ENCODE results near the gene VIPR2.

GRCh38 chr7:158979023-158979529 lies 165.6 kb downstream of the VIPR2 start:
- TF ChIP-seq, protein P1, sequence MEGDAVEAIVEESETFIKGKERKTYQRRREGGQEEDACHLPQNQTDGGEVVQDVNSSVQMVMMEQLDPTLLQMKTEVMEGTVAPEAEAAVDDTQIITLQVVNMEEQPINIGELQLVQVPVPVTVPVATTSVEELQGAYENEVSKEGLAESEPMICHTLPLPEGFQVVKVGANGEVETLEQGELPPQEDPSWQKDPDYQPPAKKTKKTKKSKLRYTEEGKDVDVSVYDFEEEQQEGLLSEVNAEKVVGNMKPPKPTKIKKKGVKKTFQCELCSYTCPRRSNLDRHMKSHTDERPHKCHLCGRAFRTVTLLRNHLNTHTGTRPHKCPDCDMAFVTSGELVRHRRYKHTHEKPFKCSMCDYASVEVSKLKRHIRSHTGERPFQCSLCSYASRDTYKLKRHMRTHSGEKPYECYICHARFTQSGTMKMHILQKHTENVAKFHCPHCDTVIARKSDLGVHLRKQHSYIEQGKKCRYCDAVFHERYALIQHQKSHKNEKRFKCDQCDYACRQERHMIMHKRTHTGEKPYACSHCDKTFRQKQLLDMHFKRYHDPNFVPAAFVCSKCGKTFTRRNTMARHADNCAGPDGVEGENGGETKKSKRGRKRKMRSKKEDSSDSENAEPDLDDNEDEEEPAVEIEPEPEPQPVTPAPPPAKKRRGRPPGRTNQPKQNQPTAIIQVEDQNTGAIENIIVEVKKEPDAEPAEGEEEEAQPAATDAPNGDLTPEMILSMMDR (IDR thresholded peaks at IDR 0.05; ENCODE audit: poor library complexity, severe bottlenecking), result no peak
- TF ChIP-seq SMC3 (conservative IDR thresholded peaks at IDR 0.05; ENCODE audit: poor library complexity) (no peak), EZH2 (IDR thresholded peaks at IDR 0.05; ENCODE audit: borderline replicate concordance, insufficient read depth, low read length, poor library complexity, severe bottlenecking) (no peak), RAD21 (conservative IDR thresholded peaks at IDR 0.05) (no peak)

Measured in neural cell (in vitro differentiated cells).